Loucy (cell line): ENCODE measurements around the gene WNK3.

Source experiments
- H2AFZ ChIP-seq: fragments of 200-600 bp; sonication (generic); 2 replicates; pipeline ENCODE4 v1.6.0; 2016; ENCODE audit warnings: antibody characterized with exemption, mild to moderate bottlenecking, low read length, moderate library complexity
- H3F3A ChIP-seq: fragments of 200-600 bp; 2 replicates; pipeline ENCODE4 v1.6.0; 2016; ENCODE audit warnings: antibody characterized with exemption, low read depth, mild to moderate bottlenecking
- H3K27me3 ChIP-seq: fragments of 200-600 bp; sonication (generic); 2 replicates; pipeline ENCODE4 v1.6.1; 2014; ENCODE audit warnings: low read length, mild to moderate bottlenecking; ENCODE audit not compliant: insufficient read depth, poor library complexity, severe bottlenecking
- H3K36me3 ChIP-seq: fragments of 200-600 bp; sonication (generic); 2 replicates; pipeline ENCODE4 v1.6.1; 2016; ENCODE audit warnings: low read length; ENCODE audit not compliant: insufficient read depth
- H3K4me1 ChIP-seq: fragments of 200-600 bp; sonication (generic); 2 replicates; pipeline ENCODE4 v1.5.1; 2014; ENCODE audit warnings: low read length, mild to moderate bottlenecking; ENCODE audit not compliant: insufficient read depth, poor library complexity, severe bottlenecking
- H3K4me2 ChIP-seq: fragments of 200-600 bp; sonication (generic); 2 replicates; pipeline ENCODE4 v1.6.0; 2014; ENCODE audit warnings: antibody characterized with exemption, low read length, low read depth, mild to moderate bottlenecking; ENCODE audit not compliant: poor library complexity, severe bottlenecking
- H3K4me3 ChIP-seq: fragments of 200-600 bp; sonication (generic); 2 replicates; pipeline ENCODE4 v1.5.1; 2014; ENCODE audit warnings: low read length, mild to moderate bottlenecking, mixed read lengths; ENCODE audit not compliant: poor library complexity, severe bottlenecking
- H3K79me2 ChIP-seq: fragments of 200-600 bp; sonication (generic); 2 replicates; pipeline ENCODE4 v1.6.1; 2014; ENCODE audit warnings: low read length; ENCODE audit not compliant: insufficient read depth
- H3K9ac ChIP-seq: fragments of 200-600 bp; sonication (generic); 2 replicates; pipeline ENCODE4 v1.6.0; 2014; ENCODE audit warnings: mild to moderate bottlenecking, low read depth, low read length, moderate library complexity; ENCODE audit not compliant: poor library complexity, severe bottlenecking
- H3K9me2 ChIP-seq: fragments of 200-600 bp; sonication (generic); replicated peaks from 2 replicates; pipeline ENCODE4 v1.6.1; 2016; ENCODE audit warnings: low read depth, low read length, mixed read lengths
- H3K9me3 ChIP-seq: fragments of 200-600 bp; sonication (generic); 2 replicates; pipeline ENCODE4 v1.6.1; 2014; ENCODE audit warnings: mild to moderate bottlenecking, antibody characterized with exemption, low read length, low read depth; ENCODE audit not compliant: insufficient read depth
- H4K20me1 ChIP-seq: fragments of 200-600 bp; sonication (generic); 2 replicates; pipeline ENCODE4 v1.6.0; 2014; ENCODE audit warnings: antibody characterized with exemption, low read length, mild to moderate bottlenecking; ENCODE audit not compliant: insufficient read depth, poor library complexity, severe bottlenecking
- CTCF ChIP-seq: fragments of 200-600 bp; sonication (generic); conservative IDR thresholded peaks from 2 replicates; pipeline ENCODE4 v1.5.1; 2014; ENCODE audit warnings: mild to moderate bottlenecking, antibody characterized with exemption, low read length
- EZH2phosphoT487 ChIP-seq: fragments of 200-600 bp; IDR thresholded peaks from 2 replicates; pipeline ENCODE4 v1.6.1; 2018; ENCODE audit warnings: antibody characterized with exemption, mild to moderate bottlenecking, moderate library complexity, borderline replicate concordance

Gene WNK3

DNA sequence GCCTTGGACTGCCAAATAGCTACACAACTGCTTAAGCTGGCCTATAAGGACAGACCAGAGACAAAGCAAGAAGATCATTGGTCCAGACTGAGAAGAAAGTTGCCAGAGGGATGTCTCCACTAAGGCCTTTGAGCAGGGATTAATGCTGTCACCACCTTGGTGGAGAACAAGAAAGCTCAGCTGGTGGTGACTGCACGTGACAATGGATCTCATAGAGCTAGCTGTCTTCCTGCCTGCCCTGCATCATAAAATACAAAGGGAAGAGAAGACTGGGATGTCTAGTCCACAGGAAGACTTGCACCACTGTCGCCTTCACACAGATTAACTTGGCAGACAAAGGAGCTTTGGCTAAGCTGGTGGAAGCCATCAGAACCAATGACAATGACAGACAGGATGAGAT lies 134.3 kb downstream of the WNK3 start:
- Histone ChIP-seq H3K36me3 (no peaks in the 10 kb centered on the region), H3K4me3 (no peak overlapping the region), H3K27me3 (no peaks in the 10 kb centered on the region), H4K20me1 (no peaks in the 10 kb centered on the region), H3K4me2 (no peak overlapping the region), H2AFZ (no peak overlapping the region), H3K9me2 (no peaks in the 10 kb centered on the region), H3K79me2 (no peaks in the 10 kb centered on the region), H3K4me1 (no peaks in the 10 kb centered on the region), H3K9ac (no peak overlapping the region), H3K9me3 (no peaks in the 10 kb centered on the region), H3F3A (no peaks in the 10 kb centered on the region)
- no peak for TF ChIP-seq EZH2phosphoT487

DNA sequence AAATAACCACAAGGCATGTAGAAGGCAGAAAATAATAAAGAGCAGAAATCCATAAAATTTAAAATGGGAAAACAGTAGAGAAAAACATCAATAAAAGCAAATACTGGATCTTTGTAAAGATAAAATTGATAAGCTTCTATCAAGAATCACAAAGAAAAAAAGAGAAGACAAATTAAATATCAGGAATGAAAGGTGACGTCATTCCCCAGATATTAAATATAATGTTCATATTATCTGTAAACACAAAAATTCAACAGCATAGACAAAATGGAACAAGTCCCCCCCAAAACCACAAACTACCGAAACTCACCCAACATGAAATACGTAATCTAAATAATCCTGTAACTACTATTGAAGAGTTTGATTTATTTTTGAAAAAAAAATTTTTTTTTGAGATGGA lies 144.2 kb downstream of the WNK3 start:
- Histone ChIP-seq H3F3A (no peaks in the 10 kb centered on the region), H3K9me2 (no peaks in the 10 kb centered on the region), H3K4me3 (no peak overlapping the region), H3K9me3 (no peaks in the 10 kb centered on the region), H3K9ac (no peak overlapping the region), H3K27me3 (no peaks in the 10 kb centered on the region), H2AFZ (no peak overlapping the region), H3K4me2 (no peak overlapping the region), H3K36me3 (no peaks in the 10 kb centered on the region), H3K79me2 (no peaks in the 10 kb centered on the region), H3K4me1 (no peaks in the 10 kb centered on the region), H4K20me1 (no peaks in the 10 kb centered on the region)
- TF ChIP-seq EZH2phosphoT487 (no peak), CTCF (no peak)

DNA sequence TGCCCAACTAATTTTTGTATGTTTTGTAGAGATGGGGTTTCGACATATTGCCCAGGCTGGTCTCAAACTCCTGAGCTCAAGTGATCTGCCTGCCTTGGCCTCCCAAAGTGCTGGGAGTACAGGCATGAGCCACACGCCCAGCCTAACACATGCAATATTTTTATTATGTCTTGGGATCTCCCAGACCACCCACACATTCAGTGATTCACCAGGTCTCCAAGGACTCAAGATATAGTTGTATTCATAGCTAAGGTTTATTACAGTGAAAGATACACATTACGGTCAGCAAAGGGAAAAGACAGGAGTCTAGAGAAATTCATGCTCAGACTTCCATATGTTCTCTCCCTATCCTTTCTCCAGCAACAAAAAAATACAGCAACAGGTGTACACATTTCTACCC lies 149.3 kb downstream of the WNK3 start:
- H3K4me1 ChIP-seq, result no peaks in the 10 kb centered on the region
- TF ChIP-seq CTCF, result no peak
- no peak for TF ChIP-seq EZH2phosphoT487
- no peak overlapping the region for H3K9ac ChIP-seq
- no peaks in the 10 kb centered on the region for H4K20me1 ChIP-seq
- no peak overlapping the region for H3K4me2 ChIP-seq
- no peak overlapping the region for H2AFZ ChIP-seq
- H3K9me2 ChIP-seq, result no peaks in the 10 kb centered on the region
- H3K36me3 ChIP-seq, result no peaks in the 10 kb centered on the region
- H3K9me3 ChIP-seq, result no peaks in the 10 kb centered on the region
- H3K79me2 ChIP-seq, result no peaks in the 10 kb centered on the region
- no peaks in the 10 kb centered on the region for H3F3A ChIP-seq
- H3K27me3 ChIP-seq, result no peaks in the 10 kb centered on the region
- H3K4me3 ChIP-seq, result no peak overlapping the region

DNA sequence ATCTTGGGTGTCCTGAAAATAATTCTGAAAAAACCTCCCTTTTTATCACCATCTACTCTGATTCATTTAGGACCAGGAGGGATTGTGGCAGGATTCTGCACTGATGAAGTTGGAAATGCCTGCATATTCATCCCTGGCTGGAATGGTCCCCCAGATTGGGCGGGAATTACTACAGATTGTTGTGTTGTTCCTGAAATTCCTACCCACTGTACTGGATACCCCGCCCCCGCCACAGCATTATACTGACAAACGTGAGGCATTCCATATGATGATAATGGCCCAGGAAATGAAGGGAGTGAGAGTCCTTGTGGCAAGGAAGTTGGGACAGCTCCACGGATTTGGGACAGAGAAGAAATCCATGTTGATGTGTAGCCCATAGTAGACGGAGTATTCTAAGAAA lies 159.6 kb downstream of the WNK3 start:
- Histone ChIP-seq H3K4me2 (no peak overlapping the region), H3F3A (no peaks in the 10 kb centered on the region), H3K79me2 (no peaks in the 10 kb centered on the region), H3K27me3 (no peaks in the 10 kb centered on the region), H3K36me3 (no peaks in the 10 kb centered on the region), H4K20me1 (no peaks in the 10 kb centered on the region), H2AFZ (no peak overlapping the region), H3K4me3 (no peak overlapping the region), H3K4me1 (no peaks in the 10 kb centered on the region), H3K9me2 (no peaks in the 10 kb centered on the region), H3K9me3 (no peaks in the 10 kb centered on the region), H3K9ac (no peak overlapping the region)
- TF ChIP-seq EZH2phosphoT487, result no peak
- TF ChIP-seq CTCF, result no peak
